IMR-90 (cell line): ENCODE measurements around the gene SLC4A3. TPM values are rescaled to one million over a fixed set of nuclear protein-coding genes. Genes with fewer than 3 reads are reported as not detected.

Experiments
- ATAC-seq: fragments of 200-7000 bp; cut with Tn5 transposase; 2 replicates; pipeline ENCODE4 v1.9.1; 2020; ENCODE audit warnings: low read depth, mild to moderate bottlenecking, moderate library complexity
- BruUV-seq: library from RNA; stranded (reverse); fragments of 400-500 nt; replicated peaks from 2 replicates; lab custom pipeline; 2021; lab: Mats Ljungman, UMichigan
- CTCF ChIA-PET: fragments of 300-600 bp; formaldehyde crosslinking; extraction: SDS; loops from one replicate; lab custom pipeline; 2021; ENCODE audit warnings: antibody characterized with exemption; lab: Yijun Ruan, JAX
- POLR2A ChIA-PET: fragments of 300-600 bp; sonication (Branson Sonifier 250); formaldehyde crosslinking; loops from one replicate; lab custom pipeline; 2022; ENCODE audit warnings: antibody characterized with exemption; ENCODE audit not compliant: unreplicated experiment; lab: Charles Lee
- DNase-seq: peaks from one replicate; pipeline ENCODE4 v3.0.0; 2013
- H2AFZ ChIP-seq: replicated peaks from 2 replicates; pipeline ENCODE3; 2013; ENCODE audit warnings: low read length, mild to moderate bottlenecking; ENCODE audit not compliant: poor library complexity
- H2AK5ac ChIP-seq: 2 replicates; pipeline ENCODE4 v1.6.1; 2013; ENCODE audit warnings: low read depth, low read length, inconsistent platforms
- H2AK9ac ChIP-seq: replicated peaks from 2 replicates; pipeline ENCODE3; 2013; ENCODE audit warnings: mild to moderate bottlenecking, low read depth, low read length, moderate library complexity; ENCODE audit not compliant: poor library complexity
- H2BK120ac ChIP-seq: 2 replicates; pipeline ENCODE4 v1.6.1; 2013; ENCODE audit warnings: low read depth, low read length, inconsistent platforms
- H2BK15ac ChIP-seq: 3 replicates; pipeline ENCODE4 v1.6.1; 2013; ENCODE audit warnings: low read depth, low read length, inconsistent platforms
- H2BK20ac ChIP-seq: 2 replicates; pipeline ENCODE4 v1.6.1; 2013; ENCODE audit warnings: low read depth, mild to moderate bottlenecking, inconsistent platforms, low read length, moderate library complexity
- H2BK5ac ChIP-seq: 2 replicates; pipeline ENCODE4 v1.6.1; 2013; ENCODE audit warnings: mild to moderate bottlenecking, low read depth, low read length, inconsistent platforms; ENCODE audit not compliant: poor library complexity, severe bottlenecking
- H3K14ac ChIP-seq: replicated peaks from 2 replicates; pipeline ENCODE4 v1.6.1; 2013; ENCODE audit warnings: low read depth, low read length, inconsistent platforms
- H3K18ac ChIP-seq: 2 replicates; pipeline ENCODE4 v1.6.1; 2013; ENCODE audit warnings: low read depth, low read length, control low read depth
- H3K23ac ChIP-seq: 2 replicates; pipeline ENCODE4 v1.6.1; 2013; ENCODE audit warnings: low read depth, low read length, inconsistent platforms
- H3K27ac ChIP-seq: 2 replicates; pipeline ENCODE4 v1.5.1; 2013; ENCODE audit warnings: mild to moderate bottlenecking, control low read depth, low read length; ENCODE audit not compliant: insufficient read depth
- H3K27me3 ChIP-seq: 2 replicates; pipeline ENCODE4 v1.6.1; 2013; ENCODE audit warnings: low read length; ENCODE audit not compliant: control insufficient read depth, insufficient read depth
- H3K36me3 ChIP-seq: 2 replicates; pipeline ENCODE4 v1.6.1; 2013; ENCODE audit warnings: low read length, mixed read lengths; ENCODE audit not compliant: control insufficient read depth, insufficient read depth
- H3K4ac ChIP-seq: 2 replicates; pipeline ENCODE4 v1.6.1; 2013; ENCODE audit warnings: low read depth, low read length, inconsistent platforms
- H3K4me1 ChIP-seq: 2 replicates; pipeline ENCODE4 v1.6.1; 2013; ENCODE audit warnings: low read length, mixed read lengths; ENCODE audit not compliant: control insufficient read depth, insufficient read depth
- H3K4me2 ChIP-seq: 2 replicates; pipeline ENCODE4 v1.6.1; 2013; ENCODE audit warnings: low read depth, mild to moderate bottlenecking, control low read depth, low read length, moderate library complexity
- H3K4me3 ChIP-seq: 2 replicates; pipeline ENCODE4 v1.5.1; 2013; ENCODE audit warnings: low read depth, mild to moderate bottlenecking, control low read depth, low read length, moderate library complexity; ENCODE audit not compliant: insufficient read depth
- H3K56ac ChIP-seq: 2 replicates; pipeline ENCODE4 v1.6.1; 2013; ENCODE audit warnings: low read length, inconsistent platforms; ENCODE audit not compliant: insufficient read depth; ENCODE audit errors: extremely low read depth
- H3K79me1 ChIP-seq, 2 experiments: 2 replicates each; pipeline ENCODE4 v1.6.1; 2013; ENCODE audit warnings: low read length in 2 of 2, inconsistent platforms in 1 of 2, low read depth in 1 of 2
- H3K9ac ChIP-seq: 2 replicates; pipeline ENCODE4 v1.6.1; 2013; ENCODE audit warnings: low read depth, low read length, control low read depth
- H3K9me1 ChIP-seq: 2 replicates; pipeline ENCODE4 v1.6.1; 2013; ENCODE audit warnings: low read length, inconsistent platforms; ENCODE audit not compliant: insufficient read depth
- H3K9me3 ChIP-seq: 2 replicates; pipeline ENCODE4 v1.6.1; 2013; ENCODE audit warnings: low read length; ENCODE audit not compliant: control insufficient read depth, insufficient read depth
- H4K20me1 ChIP-seq: 2 replicates; pipeline ENCODE4 v1.6.1; 2013; ENCODE audit warnings: low read length, inconsistent platforms; ENCODE audit not compliant: insufficient read depth
- H4K5ac ChIP-seq: 2 replicates; pipeline ENCODE4 v1.6.1; 2013; ENCODE audit warnings: mild to moderate bottlenecking, low read depth, low read length, control low read depth
- H4K8ac ChIP-seq, 2 experiments: 2 replicates each; pipeline ENCODE4 v1.6.1; 2013; ENCODE audit warnings: low read depth in 2 of 2, low read length in 2 of 2, control low read depth in 1 of 2, inconsistent platforms in 1 of 2
- H4K91ac ChIP-seq: 2 replicates; pipeline ENCODE4 v1.6.1; 2013; ENCODE audit warnings: low read depth, low read length, inconsistent platforms; ENCODE audit not compliant: insufficient read depth
- CTCF ChIP-seq: conservative IDR thresholded peaks from 2 replicates; pipeline ENCODE4 v1.5.1; 2012; ENCODE audit warnings: mild to moderate bottlenecking, low read depth, low read length, improper control_type of control experiment
- FOS ChIP-seq: fragments of 150-350 bp; IDR thresholded peaks from 2 replicates; pipeline ENCODE4 v1.6.1; 2016; ENCODE audit warnings: low read depth, low read length
- MAFK ChIP-seq: IDR thresholded peaks from 2 replicates; pipeline ENCODE4 v1.6.1; 2012; ENCODE audit warnings: low read depth, low read length, improper control_type of control experiment
- MXI1 ChIP-seq: IDR thresholded peaks from 2 replicates; pipeline ENCODE4 v1.6.1; 2012; ENCODE audit warnings: low read depth, mild to moderate bottlenecking, low read length, moderate library complexity, borderline replicate concordance
- POLR2A ChIP-seq: IDR thresholded peaks from 2 replicates; pipeline ENCODE4 v1.6.1; 2012; ENCODE audit warnings: mild to moderate bottlenecking, low read depth, low read length
- RAD21 ChIP-seq: IDR thresholded peaks from 2 replicates; pipeline ENCODE4 v1.6.1; 2012; ENCODE audit warnings: low read length, improper control_type of control experiment
- RFX5 ChIP-seq: IDR thresholded peaks from 2 replicates; pipeline ENCODE4 v1.8.0; 2012; ENCODE audit warnings: low read depth, mild to moderate bottlenecking, low read length, moderate library complexity
- SMC3 ChIP-seq: fragments of 150-350 bp; IDR thresholded peaks from 2 replicates; pipeline ENCODE4 v1.6.1; 2016; ENCODE audit warnings: low read depth, mild to moderate bottlenecking, antibody characterized with exemption, low read length, moderate library complexity
- USF2 ChIP-seq: fragments of 150-350 bp; IDR thresholded peaks from 2 replicates; pipeline ENCODE4 v1.6.1; 2017; ENCODE audit warnings: mild to moderate bottlenecking, antibody characterized with exemption, low read length, low read depth
- WGBS, 2 experiments: methylation state at CpG; one replicate each; pipeline versions ENCODE4 v1.1.5 to v1.1.7; 2013; ENCODE audit warnings: missing lambda C conversion rate in 2 of 2; ENCODE audit not compliant: insufficient read length in 1 of 2; ENCODE audit errors: extremely low coverage in 2 of 2; 5-methylcytosine and 5-hydroxymethylcytosine counted together
- dilution Hi-C: fragments of 300-500 bp; cut with HindIII; formaldehyde crosslinking; loops from one replicate; pipeline ENCODE4 v1.14.3; 2018; ENCODE audit warnings: low sequenced_read_pairs; ENCODE audit not compliant: unreplicated experiment
- in situ Hi-C: fragments of 300-500 bp; cut with MboI; formaldehyde crosslinking; loops from 3 replicates; pipeline ENCODE4 v1.14.3; 2019; ENCODE audit warnings: low sequenced_read_pairs, inconsistent platforms, mixed read lengths
- intact Hi-C: fragments of 100-400 bp; cut with micrococcal nuclease; formaldehyde crosslinking; loops from 2 replicates; pipeline ENCODE4 v1.10.0; 2022
- polyA plus RNA-seq, 3 experiments: library from polyadenylated mRNA; depleted of rRNA; stranded (reverse); fragments of >200 nt; gene quantifications; 2 replicates each; pipeline ENCODE4 v1.2.3, GENCODE V29; 2012; ENCODE audit warnings: low replicate concordance in 1 of 3
- total RNA-seq: library from RNA; depleted of rRNA; stranded (reverse); fragments of >200 nt; gene quantifications from 2 replicates; pipeline ENCODE4 v1.2.3, GENCODE V29; 2012

The SLC4A3 gene
- total and polyA plus RNA-seq, 2 of the 4 experiments (the other 2 are of a cell fraction), result 0.90 to 6.1 TPM

GRCh38 chr2:219631904-219632759, 4.7 kb downstream of the SLC4A3 start:
- WGBS, 2 experiments, result 90% methylated on average over 19 of the region's 34 CpGs; no CpG with 5 or more reads in 1 of the 2 experiments
- CTCF ChIA-PET, result no interaction called here

More at GRCh38 chr2:219631904-219632759, 4.7 kb downstream of the SLC4A3 start:
- no peak overlapping the region for H3K56ac ChIP-seq
- BruUV-seq, result no TSS peak
- no peak overlapping the region for H4K91ac ChIP-seq
- H2BK5ac ChIP-seq, result no peak overlapping the region
- H4K5ac ChIP-seq, result no peak overlapping the region
- DNase-seq (no peak), ATAC-seq (no peak)
- no peak overlapping the region for H2BK20ac ChIP-seq
- no peaks in the 10 kb centered on the region; the same call in none of the 2 replicates for H4K20me1 ChIP-seq
- H2BK120ac ChIP-seq, result no peak overlapping the region
- no peaks in the 10 kb centered on the region for H3K9me3 ChIP-seq
- no peak overlapping the region for H2AFZ ChIP-seq
- H3K9ac ChIP-seq, result no peak overlapping the region
- H3K27me3 ChIP-seq, result peaks cover under 1% of the 10 kb centered on the region; the same call in 1 of the 2 replicates
- H3K79me1 ChIP-seq, result no peaks in the 10 kb centered on the region
- POLR2A ChIA-PET, result no interaction called here
- no peak overlapping the region for H3K23ac ChIP-seq
- no peak overlapping the region for H2AK9ac ChIP-seq
- H3K4me3 ChIP-seq, result no peak overlapping the region
- no peak overlapping the region for H2AK5ac ChIP-seq
- dilution Hi-C loops, result no loop called here
- no peak overlapping the region for H4K8ac ChIP-seq
- no peak overlapping the region for H3K4ac ChIP-seq
- no peak overlapping the region for H3K14ac ChIP-seq
- H3K18ac ChIP-seq, result no peak overlapping the region
- TF ChIP-seq FOS, result no peak
- no peak for TF ChIP-seq SMC3
- no peak for TF ChIP-seq MAFK
- TF ChIP-seq POLR2A, result no peak
- TF ChIP-seq RFX5, result no peak
- TF ChIP-seq CTCF, result no peak
- TF ChIP-seq MXI1, result no peak
- TF ChIP-seq USF2, result no peak
- TF ChIP-seq RAD21, result no peak
- H3K27ac ChIP-seq, result no peak overlapping the region
- in situ Hi-C loops, result no loop called here
- H3K4me2 ChIP-seq, result no peak overlapping the region
- H3K9me1 ChIP-seq, result no peaks in the 10 kb centered on the region
- peaks cover 5% of the 10 kb centered on the region; the same call in 1 of the 2 replicates for H3K36me3 ChIP-seq
- no peak overlapping the region for H2BK15ac ChIP-seq
- intact Hi-C loops, result no loop called here
- H3K4me1 ChIP-seq, result no peaks in the 10 kb centered on the region; the same call in none of the 2 replicates
